Activated CD8-positive, alpha-beta memory T cell treated with anti-CD3 and anti-CD28 coated beads for 36 hours (primary cell): Measurements from ENCODE around the gene GPR151. TPM values are rescaled to one million over a fixed set of nuclear protein-coding genes. Genes with fewer than 3 reads are reported as not detected.
"Not testable (repeated sequence)": the region's sequence is repeated elsewhere in the genome, so short reads cannot be mapped to it uniquely, and the experiment has no call there.

ENCODE experiments used
- CTCF ChIA-PET: fragments of 350-600 bp; sonication (Branson Sonifier 250); formaldehyde crosslinking; loops from one replicate; lab custom pipeline; 2021; ENCODE audit warnings: antibody characterized with exemption; lab: Charles Lee
- POLR2A ChIA-PET: fragments of 350-600 bp; sonication (Branson Sonifier 250); formaldehyde crosslinking; loops from one replicate; lab custom pipeline; 2021; ENCODE audit warnings: antibody characterized with exemption; lab: Charles Lee
- total RNA-seq, 2 experiments: library from RNA; stranded (reverse); gene quantifications; one replicate each; pipeline ENCODE4 v1.2.3, GENCODE V29; 2021

The GPR151 gene
- total RNA-seq = not detected

- CTCF ChIA-PET = no interaction called here
- POLR2A ChIA-PET = no interaction called here
Measured at GRCh38 chr5:146516151-146516475, at the start of gene GPR151. Gene GPR151, minus strand, starts transcription at chr5:146516190. Its CDS starts 77 bp downstream, at chr5:146516113.

- ChIA-PET POLR2A (no interaction called here), CTCF (interaction anchor here (1.1 kb wide), 1 partner anchor 22 kb away, joined by 3 read pairs; no protein-coding TSS in a partner anchor)
Measured at GRCh38 chr5:146564007-146564762, 48.2 kb upstream of the GPR151 start.

GRCh38 chr5:146562461-146562860, 46.5 kb upstream of the GPR151 start:
- POLR2A ChIA-PET = no interaction called here

DNA sequence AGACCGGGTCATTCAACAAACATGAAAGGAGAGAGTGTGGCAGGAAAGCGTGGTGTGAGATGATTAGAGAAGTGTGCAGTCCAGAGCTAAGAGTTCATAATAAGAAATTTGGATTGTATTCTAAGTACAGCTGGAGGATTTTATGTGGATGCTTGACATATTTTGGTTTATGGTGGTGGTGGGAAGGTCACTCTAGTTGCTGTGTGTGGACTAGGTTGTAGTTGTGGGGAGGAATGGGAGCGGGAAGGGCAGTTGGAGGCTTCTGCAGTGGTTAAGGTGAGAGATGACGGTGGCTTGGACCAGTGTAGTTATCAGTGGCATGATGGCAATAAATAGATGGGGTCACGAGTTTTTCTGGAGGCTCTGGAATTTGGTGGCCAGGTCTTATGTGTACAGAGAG, 45.7 kb upstream of the GPR151 start:
- ChIA-PET POLR2A (no interaction called here), CTCF (interaction anchor here (1.6 kb wide), 1 partner anchor 619 kb away, joined by 5 read pairs; no protein-coding TSS in a partner anchor)

More at GRCh38 chr5:146562461-146562860, 46.5 kb upstream of the GPR151 start:
- CTCF ChIA-PET = interaction anchor here (1.6 kb wide), 1 partner anchor 618 kb away, joined by 5 read pairs; no protein-coding TSS in a partner anchor

GRCh38 chr5:146560205-146560812, 44.3 kb upstream of the GPR151 start:
- POLR2A ChIA-PET = no interaction called here

GRCh38 chr5:146556884-146557283, 40.9 kb upstream of the GPR151 start:
- CTCF ChIA-PET = interaction anchor here (0.8 kb wide), 1 partner anchor 9 kb away, joined by 3 read pairs; no protein-coding TSS in a partner anchor
- POLR2A ChIA-PET = not testable (repeated sequence)

More at GRCh38 chr5:146560205-146560812, 44.3 kb upstream of the GPR151 start:
- CTCF ChIA-PET = no interaction called here

GRCh38 chr5:146553446-146553845, 37.5 kb upstream of the GPR151 start:
- ChIA-PET CTCF (no interaction called here), POLR2A (no interaction called here)

GRCh38 chr5:146549615-146550014, 33.6 kb upstream of the GPR151 start:
- ChIA-PET POLR2A (no interaction called here), CTCF (interaction anchor here (1.0 to 1.5 kb wide), 2 partner anchors 17 to 639 kb away, joined by 3 read pairs; no protein-coding TSS in a partner anchor)

DNA sequence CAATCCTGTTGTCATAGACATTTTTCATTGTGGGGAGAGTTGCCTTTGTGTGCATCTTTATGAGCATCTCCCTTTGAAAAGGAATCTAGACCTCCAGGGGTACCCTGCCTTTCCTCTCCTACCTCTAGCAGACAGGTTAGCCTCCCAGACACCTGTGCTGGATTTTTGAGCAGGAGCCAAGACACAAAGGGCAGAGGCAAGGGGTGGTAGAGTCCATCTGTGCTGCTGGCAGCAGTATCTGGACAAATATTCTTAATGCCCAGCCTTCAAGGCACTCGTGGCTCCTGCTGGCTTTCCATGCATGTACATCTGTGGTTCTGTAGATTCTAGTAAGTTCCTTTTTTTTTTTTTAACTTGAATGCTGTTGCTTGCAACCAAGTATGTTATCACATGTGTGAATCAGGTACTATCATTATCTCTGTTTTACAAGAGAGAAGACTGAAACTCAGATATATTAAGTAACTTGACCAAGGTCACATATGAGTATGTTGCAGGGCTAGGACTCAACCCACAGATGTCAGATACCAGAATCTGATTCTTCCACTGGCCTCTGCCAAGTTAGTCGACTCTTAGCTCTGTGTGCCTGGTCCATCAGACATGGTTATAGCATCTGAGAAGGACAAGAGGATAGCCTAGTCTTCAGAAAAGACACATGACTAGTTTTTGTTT, 32.9 kb upstream of the GPR151 start:
- ChIA-PET POLR2A (no interaction called here), CTCF (interaction anchor here (0.6 to 1.5 kb wide), 3 partner anchors 14 to 640 kb away, joined by 3 to 5 read pairs (median 3); no protein-coding TSS in a partner anchor)

- POLR2A ChIA-PET = no interaction called here
- CTCF ChIA-PET = no interaction called here
Measured at GRCh38 chr5:146544232-146544631, 28.2 kb upstream of the GPR151 start.

- ChIA-PET POLR2A (no interaction called here), CTCF (interaction anchor here (0.6 to 2.1 kb wide), 10 partner anchors 9 to 647 kb away, joined by 3 to 18 read pairs (median 3); no protein-coding TSS in a partner anchor)
Measured at GRCh38 chr5:146541958-146542849, 26.2 kb upstream of the GPR151 start.

DNA sequence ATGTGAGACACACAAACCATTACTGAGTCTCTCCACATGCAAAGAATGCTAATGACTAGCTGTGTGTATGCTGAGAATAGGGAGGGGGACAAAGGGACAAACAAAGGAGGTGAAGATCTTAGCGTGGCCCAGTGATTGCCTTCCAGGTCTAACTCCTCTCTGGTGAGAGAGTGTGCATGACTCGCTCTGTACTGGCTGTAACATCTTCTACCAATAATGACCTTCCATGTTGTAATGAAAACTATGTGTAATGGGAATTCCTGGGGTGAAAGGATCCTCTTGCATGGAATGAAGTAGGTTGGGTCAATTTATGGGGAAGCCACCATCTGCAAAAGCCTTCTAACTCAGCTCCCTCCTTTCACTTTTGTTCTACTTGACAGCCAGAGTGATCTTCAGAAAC, 24.4 kb upstream of the GPR151 start:
- POLR2A ChIA-PET = no interaction called here

DNA sequence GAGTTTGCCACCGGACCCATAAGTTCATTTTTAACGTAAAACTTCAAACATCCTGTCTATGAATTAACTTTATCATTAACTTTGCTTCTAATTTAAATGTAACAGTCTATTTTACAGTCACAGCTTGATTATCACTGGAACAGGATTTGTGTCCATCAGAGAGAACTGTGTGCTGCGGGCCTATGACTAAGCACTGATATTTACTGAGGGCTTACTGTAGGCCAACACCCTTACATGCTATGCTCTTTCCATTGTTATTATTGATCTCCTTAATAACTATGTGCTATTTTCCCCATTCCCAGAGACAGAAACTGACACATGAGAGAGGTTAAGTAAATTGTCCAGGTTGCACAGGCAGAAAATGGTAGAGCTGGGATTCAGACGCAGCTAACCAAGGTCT, 24.0 kb upstream of the GPR151 start:
- POLR2A ChIA-PET = no interaction called here

More for the DNA sequence above, 24.4 kb upstream of the GPR151 start:
- CTCF ChIA-PET = interaction anchor here (0.6 to 1.7 kb wide), 4 partner anchors 20 to 648 kb away, joined by 3 to 8 read pairs (median 4); no protein-coding TSS in a partner anchor

DNA sequence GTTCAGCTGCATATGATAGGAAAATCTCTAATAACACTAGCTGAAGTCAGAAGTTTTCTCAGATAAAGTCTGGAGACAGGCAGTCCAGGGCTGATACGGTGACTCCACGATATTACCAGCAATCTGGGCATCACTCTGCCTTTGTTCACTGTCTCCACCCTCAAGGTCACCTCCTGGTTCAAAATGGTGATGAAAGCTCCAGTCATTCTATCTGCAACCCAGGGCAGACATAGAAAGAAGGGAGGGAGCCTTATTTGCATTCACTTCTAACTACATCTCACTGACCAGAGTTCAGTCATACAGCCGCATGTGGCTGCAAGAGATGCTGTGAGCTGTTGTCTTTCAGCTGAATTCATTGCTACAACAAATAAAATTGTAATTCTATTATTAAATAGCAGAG, 22.4 kb upstream of the GPR151 start:
- POLR2A ChIA-PET = no interaction called here
- CTCF ChIA-PET = interaction anchor here (1.3 to 1.7 kb wide), 2 partner anchors 427 to 650 kb away, joined by 4 to 5 read pairs; no protein-coding TSS in a partner anchor

More for the DNA sequence above, 24.0 kb upstream of the GPR151 start:
- CTCF ChIA-PET = interaction anchor here (0.6 to 1.6 kb wide), 3 partner anchors 426 to 649 kb away, joined by 3 to 8 read pairs (median 5); no protein-coding TSS in a partner anchor

DNA sequence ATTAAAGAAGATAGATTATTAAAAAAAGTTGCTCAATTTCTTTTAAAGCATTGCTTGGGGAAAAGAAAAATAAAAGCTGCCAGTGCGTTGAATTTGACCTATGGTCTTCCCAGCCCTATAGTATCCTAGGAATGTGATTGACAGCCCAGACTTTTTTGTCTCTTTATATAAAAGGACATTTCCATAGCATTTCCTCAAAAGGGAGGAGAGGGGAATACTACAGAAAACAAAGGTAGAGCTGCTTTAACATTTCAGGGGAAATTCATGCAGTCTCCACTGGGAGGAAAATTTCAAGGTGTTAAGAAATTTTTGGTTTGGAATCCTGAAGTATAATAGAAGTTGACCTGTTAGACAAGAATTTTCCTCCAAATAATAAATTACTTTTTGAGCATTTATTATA, 17.9 kb upstream of the GPR151 start:
- ChIA-PET POLR2A (no interaction called here), CTCF (interaction anchor here (0.7 to 4.5 kb wide), 10 partner anchors 9 to 1908 kb away, joined by 3 to 30 read pairs (median 4); no protein-coding TSS in a partner anchor)

GRCh38 chr5:146533260-146533857, 17.4 kb upstream of the GPR151 start:
- POLR2A ChIA-PET = no interaction called here
- CTCF ChIA-PET = interaction anchor here (0.7 to 4.5 kb wide), 10 partner anchors 9 to 1909 kb away, joined by 3 to 30 read pairs (median 4); no protein-coding TSS in a partner anchor

DNA sequence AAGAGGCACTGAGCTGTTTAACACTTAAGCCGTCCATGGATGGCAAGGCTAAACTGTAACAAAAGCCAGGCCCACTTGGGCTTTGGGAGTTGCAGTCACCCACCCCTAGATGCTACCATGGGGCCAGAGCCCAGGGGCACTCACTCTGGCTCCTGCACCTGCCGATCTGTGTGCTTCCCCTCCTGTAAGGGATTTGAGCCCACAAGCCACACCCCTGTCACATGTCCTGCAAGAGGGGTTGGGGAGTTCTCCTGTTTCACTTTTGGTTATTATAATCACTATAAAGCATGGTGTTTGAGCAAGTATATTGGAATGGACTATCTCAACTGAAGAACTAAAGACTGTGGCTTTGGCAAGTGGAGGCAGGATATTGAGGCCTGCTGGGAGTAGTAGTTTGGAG, 14.0 kb upstream of the GPR151 start:
- CTCF ChIA-PET = no interaction called here

GRCh38 chr5:146528236-146528635, 12.2 kb upstream of the GPR151 start:
- ChIA-PET POLR2A (no interaction called here), CTCF (no interaction called here)

More for the DNA sequence above, 14.0 kb upstream of the GPR151 start:
- POLR2A ChIA-PET = no interaction called here
